NCI-H128 (cell line): ENCODE measurements around the gene CYP27A1.

Source experiments
- DNase-seq: peaks from one replicate; lab custom pipeline; 2025; ENCODE audit not compliant: unreplicated experiment; lab: John Stamatoyannopoulos, UW

The CYP27A1 gene

DNA sequence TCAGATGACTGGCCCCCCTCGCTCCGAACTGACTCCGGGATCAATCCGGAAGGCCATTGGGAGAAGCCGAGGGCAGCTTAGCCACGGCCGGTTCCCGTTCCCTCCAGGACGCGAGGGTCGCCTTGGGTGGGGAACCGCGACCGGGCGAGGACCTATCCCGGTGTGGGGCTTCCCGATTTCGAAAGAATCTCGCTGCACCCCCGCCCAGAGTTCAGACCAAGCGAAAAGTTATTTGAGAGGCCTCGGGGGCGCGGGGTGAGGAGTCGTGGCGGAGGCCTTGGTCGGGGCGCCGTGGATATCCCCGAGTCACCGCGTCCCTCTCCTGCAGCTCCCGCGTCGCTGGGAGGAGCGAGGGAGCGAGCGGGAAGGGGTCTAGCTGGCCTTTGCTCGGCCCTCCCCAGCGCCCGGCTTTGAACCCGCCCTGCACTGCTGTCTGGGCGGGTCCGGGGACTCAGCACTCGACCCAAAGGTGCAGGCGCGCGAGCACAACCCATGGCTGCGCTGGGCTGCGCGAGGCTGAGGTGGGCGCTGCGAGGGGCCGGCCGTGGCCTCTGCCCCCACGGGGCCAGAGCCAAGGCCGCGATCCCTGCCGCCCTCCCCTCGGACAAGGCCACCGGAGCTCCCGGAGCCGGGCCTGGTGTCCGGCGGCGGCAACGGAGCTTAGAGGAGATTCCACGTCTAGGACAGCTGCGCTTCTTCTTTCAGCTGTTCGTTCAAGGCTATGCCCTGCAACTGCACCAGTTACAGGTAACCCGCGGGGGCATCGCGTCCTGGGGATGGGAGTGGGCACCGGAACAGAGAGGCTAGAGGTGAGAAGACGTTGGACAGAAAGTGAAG lies at the start of gene CYP27A1:
CYP27A1 (plus strand) TSS at position 457 of the 837 bp plus-strand sequence; CDS start at position 493, 36 bp downstream.
- DNase-seq, result no peak

DNA sequence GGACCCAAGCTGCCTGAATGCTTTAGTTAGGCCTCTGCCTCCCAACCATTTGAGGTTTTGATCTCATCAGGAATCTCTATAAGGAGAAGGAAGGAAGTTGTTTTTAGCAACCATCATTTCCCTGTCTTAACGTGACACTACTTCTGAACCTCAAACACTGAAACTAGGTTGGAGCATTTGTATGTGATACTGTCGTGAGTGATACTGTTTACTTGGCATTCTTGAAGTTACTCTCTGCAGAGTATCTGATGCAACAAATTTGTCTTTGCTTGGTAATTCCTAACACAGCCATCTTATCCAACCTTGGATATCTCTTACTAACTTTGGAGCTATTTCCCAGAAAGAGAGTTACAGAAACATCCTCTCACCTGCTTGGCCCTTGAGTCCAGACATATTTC lies 49.2 kb upstream of the CYP27A1 start:
- no peak for DNase-seq

DNA sequence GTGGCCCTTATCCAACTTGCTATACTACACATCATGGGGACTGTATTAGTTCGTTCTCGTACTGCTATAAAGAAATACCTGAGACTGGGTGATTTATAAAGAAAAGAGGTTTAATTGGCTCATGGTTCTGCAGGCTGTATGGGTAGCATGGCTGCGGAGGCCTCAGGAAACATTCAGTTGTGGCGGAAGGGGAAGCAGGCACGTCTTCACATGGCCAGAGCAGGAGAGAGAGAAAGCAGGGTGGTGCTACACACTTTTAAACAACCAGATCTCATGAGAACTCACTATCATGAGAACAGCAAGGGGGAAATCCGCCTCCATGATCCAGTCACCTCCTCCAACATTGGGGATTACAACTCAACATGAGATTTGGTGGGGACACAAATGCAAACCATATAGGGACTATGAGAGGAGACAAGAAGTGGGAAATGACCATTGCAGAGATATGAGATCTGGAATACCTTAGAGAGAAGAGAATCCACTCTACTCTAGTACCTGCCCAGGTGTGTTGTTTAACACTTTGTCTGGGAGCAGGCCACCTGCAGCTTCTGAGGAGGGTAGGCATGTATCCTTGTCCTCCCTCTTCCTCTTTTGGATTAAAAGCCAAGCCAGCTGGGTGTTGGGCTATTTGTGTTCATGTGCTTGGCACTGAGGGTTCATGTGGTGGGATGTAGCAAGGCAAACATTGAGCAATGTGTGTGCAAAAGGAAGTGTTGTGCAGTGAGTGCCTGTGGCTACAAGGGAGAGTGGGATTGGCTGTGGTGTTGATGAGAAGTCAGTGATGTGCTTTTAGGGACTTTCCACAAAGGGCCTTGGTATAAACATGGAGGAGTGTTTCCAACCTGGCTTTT lies 48.6 kb upstream of the CYP27A1 start:
- no peak for DNase-seq

DNA sequence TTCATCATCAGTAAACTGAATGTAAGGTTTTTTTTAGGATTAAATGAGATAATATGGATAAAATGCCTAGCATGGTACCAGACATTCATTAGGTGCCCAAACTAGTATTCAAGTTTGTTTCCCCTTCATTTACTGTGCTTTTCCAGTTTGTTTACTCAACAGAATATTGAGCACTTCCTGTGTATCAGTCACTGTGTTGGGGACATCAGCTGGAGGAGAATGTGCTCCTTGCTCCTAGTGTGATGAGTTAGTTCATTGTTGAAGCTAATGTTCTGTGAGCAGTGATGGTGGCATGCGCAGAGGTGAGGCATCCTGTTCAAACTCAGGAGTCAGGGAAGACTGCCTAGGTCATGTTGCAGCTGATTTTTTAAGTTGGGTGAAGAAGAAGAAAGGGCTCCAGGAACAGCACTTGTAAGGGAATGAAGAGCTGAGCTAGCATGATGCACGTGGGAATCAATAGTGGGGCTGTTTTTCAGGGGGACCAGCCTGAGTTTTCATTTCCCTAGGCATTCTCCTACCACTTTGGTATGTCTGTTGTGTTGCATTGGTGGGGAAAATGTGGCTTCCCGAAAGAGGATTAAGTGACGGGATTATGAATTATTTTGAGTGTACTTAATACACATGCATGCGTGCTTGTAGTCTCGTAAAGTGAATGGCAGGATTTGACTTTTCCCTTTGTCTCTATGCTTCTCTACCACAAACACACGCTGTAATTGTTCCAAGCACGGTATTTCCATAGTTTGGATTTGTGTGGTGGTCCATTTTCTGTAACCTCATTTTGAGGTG lies 47.6 kb upstream of the CYP27A1 start:
- DNase-seq, result no peak

DNA sequence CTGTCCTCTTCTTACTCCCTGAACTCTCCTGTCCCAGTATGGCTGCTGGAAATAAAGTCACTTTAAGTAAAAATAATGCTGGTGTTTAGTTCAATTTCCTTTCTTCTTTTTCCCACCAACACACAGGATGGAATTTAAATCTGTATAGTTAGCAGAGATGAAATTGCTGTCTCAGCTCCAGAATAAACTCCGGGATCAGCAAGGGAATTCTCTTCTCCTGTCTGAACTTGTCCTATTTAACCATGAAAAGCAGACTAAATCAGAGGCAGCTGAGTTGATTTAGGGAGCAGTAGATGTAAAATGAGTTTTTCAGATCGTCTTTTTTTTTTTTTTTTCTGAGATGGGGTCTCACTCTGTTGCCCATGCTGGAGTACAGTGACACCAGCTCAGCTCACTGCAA lies 45.4 kb upstream of the CYP27A1 start:
- no peak for DNase-seq

DNA sequence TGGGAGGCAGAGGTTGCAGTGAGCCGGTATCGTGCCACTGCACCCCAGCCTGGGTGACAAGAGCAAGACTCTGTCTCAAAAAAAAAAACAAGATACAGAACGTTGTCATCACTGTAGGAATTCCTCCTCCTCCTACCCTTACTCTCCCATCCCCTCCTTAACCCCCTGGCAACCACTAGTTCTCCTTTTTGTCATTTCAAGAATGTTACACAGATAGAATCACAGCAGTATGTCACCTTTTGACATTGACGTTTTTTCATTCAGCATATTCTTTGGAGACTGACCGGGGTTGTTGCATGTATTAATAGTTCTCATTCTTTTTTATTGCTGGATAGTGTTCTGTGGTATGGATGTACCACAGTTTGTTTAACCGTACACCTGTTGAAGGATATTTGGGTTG lies 38.9 kb upstream of the CYP27A1 start:
- no peak for DNase-seq

DNA sequence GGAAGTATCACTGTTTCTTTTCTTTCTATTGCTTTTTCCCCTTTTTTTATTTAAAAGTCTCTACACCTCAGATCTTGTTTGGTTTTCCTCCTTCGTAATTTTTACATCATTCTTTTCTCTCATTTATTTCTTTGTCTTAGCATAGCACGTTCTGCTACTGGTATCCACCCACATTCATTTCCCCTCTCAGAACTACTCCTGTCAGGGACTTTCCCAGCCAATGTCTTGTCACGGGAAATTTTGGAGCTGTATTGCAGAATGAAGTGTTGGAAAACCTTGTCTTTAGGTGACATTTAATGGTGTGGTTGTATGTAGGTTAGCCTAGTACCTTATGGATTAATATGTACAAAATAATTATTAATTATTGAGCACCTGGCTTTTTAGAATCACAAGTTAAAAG lies 37.3 kb upstream of the CYP27A1 start:
- no peak for DNase-seq

DNA sequence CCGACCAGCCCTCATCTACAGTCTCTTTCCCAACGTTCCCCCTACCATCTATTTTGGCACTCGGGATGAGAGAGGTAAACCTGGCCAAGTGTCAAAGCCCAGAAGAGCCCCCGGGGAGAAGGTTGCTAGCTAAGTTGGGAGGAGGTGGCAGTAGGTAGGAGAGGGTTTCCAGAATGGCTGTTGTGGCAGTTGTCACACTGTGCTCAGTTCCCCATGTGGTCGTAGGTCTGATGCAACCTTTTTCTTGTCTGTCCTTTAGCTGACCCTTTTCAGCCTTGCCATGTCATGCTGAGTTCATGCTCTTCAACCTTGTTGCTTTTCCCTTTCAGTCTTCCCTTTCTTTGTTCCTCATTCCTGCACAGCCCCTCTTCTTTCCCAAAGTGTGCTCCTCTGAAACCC lies 36.8 kb upstream of the CYP27A1 start:
- DNase-seq, result no peak

DNA sequence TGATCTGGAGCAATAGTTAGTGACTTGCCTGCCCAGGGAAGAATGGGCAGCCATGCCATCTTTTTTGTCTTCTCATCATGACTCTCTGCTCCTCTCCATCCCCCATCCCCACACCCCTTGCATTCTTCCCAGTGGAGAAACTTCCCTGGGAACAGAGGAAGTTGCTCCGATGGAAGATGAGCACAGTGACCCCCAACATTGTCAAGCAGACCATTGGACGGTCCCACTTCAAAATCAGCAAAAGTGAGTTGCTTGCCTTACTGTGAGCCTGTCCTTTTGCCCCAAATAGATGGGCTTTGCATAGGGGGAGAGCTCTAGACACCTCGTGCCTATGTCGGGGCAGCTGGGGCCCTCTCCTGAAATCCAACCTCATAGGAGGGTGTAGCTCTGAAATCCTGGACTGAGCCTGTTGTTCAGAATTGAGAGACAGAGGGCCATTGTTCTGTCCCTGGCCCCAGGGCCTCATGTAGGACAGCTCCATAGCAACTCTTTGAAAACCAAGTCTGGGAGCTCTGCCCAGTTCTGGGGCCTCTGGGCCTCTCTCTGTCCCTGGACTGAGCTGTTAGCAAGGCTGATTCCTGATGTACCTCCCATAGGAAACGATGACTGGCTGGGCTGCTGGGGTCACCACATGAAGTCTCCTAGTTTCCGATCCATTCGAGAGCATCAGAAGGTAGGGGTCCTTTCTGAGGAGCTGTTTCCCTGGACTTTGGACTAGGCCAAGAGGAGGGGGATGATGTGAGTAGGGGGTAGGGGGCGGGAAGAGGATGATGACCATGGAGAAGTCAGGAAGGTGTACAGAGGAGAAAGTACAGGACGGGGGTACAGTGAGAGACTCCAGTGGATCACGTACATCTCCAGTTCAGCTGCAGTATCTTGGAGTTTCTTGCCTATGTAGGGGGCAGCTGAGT lies 36.1 kb upstream of the CYP27A1 start:
- no peak for DNase-seq

DNA sequence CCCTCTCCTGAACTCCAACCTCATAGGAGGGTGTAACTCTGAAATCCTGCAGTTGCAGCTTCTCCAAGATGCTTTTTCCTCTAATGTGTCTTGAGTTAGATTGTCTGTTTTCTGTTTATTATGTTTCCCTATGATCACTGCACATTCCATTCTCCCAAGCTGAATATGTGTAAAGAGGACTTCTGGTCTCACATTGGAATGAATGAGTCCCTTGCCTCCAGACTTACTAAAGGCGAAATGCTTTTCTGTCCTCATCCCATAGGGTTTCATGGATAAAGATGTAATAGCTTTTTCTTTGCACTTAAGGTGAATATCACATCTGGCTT lies 35.5 kb upstream of the CYP27A1 start:
- no peak for DNase-seq

DNA sequence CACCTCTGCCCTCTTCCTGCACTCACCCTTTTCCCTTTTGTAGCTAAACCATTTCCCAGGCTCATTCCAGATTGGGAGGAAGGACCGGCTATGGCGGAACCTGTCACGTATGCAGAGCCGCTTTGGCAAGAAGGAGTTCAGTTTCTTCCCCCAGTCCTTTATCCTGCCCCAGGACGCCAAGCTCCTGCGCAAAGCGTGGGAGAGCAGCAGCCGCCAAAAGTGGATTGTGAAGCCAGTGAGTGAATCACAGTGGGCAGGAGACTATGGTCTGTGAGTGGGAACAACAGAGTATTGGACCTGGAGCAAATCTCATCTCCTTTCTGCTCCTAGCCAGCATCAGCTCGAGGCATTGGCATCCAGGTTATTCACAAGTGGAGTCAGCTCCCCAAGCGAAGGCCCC lies 35.0 kb upstream of the CYP27A1 start:
- DNase-seq, result no peak

DNA sequence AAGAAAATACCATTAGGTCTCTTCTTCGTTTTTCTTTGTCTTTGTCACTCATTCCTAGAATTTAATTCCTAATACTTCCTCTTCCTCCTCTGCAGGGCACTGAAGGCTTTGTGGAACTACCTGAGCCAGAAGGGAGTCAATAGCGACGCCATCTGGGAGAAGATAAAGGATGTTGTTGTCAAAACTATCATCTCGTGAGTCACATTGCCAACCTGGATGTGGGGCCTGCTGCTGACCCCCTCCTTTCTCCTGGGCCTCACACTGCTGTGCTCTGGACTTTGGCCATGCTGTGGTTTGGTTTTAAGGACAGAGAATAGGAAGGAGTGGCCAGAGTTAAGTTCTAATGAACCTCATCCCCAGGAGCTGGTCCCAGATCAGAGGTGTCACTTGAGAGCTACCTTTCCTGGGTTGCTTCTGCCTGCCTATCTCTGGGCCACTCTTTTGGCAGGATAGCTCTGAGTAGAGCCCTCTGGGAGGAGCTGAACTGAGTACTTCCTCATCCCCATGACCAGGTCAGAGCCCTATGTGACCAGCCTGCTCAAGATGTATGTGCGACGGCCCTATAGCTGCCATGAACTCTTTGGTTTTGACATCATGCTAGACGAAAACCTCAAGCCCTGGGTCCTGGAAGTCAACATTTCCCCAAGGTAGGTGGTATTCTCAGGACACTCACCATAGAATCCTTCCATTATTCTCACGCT lies 33.1 kb upstream of the CYP27A1 start:
- DNase-seq, result no peak

DNA sequence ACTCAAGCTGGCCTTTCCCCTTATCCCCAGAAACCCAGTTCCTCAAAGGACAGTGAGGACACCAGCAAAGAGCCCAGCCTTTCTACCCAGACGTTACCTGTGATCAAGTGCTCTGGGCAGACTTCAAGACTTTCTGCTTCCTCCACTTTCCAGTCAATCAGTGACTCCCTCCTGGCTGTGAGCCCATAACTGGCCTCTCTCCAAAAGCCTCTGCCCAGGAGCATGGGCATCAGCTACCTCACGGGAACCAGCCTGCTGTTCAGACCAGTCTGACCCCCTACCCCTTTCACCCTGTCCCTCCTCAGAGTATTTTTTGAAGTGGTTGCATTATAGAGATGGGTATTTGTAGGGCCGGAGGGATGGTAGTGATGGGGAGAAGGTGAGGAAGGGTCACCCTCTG lies 27.7 kb upstream of the CYP27A1 start:
- DNase-seq, result no peak

DNA sequence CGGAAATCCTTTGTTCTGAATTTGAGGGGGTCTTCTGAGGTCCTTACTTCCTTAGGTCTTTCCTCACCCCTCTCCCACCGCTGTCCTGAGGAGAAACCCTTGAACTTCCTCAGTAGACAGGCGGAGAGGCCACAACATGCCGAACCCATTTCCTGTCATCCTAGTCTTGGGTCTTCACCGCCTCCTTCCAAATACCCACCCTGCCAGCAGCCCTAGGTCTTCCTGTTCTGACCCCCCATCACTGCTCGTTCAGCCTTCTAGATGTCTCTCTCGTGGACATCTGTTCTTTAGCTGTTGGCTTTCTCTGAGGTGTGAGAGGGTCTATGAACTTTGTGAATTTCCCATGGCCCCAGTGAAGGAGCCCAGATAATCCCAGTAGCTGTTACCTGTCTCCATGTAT lies 27.2 kb upstream of the CYP27A1 start:
- no peak for DNase-seq

DNA sequence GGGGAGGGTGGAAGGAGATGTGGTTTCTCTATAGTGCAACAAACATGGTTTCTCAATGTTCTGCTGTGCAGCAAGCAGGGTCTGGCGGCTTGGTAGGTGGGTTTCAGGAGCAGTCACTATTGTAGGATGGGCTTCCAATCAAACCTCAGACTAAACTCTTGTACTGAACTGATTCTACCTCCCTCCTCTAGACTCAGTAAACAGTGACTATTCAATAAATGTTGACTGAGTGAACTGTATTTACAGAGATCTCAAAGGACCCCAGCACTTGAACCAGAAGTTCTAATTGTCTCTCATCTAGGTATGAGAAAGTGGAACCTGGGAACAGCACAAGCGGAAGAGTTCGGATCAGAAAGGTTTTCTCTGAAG lies 26.8 kb upstream of the CYP27A1 start:
- no peak for DNase-seq

DNA sequence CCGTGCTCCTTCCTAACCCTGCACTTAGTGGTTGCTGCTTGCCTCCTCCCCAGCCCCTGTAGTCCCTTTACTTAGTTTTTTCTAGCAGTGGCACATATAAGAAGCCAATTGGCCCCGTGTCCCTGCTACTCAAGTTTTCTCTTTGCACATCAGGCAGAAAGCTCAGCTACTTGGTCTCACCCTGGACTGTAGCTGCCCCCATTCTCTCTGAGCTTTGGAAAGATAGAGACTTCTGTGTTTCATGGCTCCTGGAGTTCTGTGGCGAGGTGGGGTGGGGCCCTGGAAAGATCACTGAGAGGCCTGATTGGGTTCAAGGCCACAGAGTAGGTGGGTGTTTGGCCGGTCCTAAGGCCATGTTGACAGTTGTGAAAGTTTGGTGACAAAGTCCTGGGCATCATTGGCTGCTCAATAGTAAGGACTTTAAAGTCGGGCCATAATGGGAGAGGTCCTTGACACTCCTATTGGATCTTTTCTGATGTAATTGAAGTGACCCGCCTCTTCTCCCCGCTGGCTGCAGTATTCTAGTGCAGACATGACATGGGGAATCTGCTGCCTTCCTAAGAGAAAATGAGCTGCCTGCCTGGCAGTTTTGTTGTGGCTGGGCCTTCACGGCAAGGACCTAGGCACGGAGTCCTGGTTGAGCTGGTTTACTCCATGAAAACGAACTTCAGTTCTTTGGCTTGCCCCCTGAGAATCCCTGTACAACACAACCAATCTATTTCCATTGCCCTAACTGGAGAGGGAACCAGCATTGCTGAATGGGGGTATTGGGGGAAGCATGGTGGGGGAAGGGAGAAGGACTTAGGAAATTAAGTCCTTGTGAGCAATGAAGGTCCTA lies 26.2 kb upstream of the CYP27A1 start:
- no peak for DNase-seq

DNA sequence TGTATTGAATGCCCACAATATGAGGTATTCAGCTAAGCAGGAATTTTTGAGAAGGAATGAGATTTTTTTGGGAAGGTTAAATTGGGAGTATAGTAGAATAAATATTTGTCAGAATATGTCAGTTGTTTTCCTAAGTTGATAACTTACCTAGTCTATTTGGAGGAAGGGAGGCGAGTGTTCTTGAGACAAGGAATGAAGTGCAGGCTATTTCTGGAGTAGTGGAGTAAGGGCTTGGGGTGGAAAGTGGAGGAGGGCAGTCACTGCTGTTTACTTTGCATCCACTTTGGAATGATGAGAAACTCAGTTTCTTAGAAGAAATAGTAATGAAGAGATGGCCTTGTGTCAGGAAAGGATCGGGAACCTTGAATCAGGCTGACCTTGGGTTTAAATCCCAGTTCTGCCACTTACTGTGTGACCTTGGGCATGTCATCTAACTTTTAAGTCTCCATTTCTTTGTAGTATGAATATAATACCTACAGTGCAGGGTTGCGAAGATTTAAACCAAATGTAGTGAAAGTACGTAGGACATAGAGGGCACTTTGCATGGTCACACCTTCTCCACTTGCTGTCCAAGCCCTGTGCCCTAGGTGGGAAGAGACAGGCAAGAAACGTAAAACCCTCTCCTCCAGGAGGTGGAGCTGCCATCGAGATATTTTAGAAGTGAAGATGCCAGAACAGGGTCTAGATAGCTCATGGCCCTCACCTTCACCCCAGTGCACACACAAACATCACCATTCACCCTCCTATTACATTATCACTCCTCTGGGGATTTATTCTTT lies 25.2 kb upstream of the CYP27A1 start:
- DNase-seq, result no peak

DNA sequence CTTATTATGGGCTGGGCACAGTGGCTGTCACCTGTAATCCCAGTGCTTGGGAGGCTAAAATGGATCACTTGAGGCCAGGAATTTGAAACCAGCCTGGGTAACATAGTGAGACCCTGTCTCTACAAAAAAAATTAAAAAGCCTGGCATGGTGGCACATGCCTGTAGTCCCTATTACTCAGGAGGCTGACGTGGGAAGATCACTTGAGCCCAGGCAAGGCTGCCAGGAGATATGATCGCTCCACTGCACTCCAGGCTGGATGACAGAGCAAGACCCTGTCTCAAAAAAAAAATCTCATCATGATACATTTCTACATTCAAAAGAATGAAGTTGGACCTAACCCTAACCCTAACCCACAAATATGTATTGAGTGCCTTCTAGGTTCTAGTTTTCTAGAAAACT lies 20.2 kb upstream of the CYP27A1 start:
- DNase-seq, result no peak
